Adrenal gland (tissue), 5 donors: ENCODE measurements around the gene WBP2.

Experiments
- POLR2A ChIP-seq, 2 donors: fragments of 450-650 bp; IDR thresholded peaks; one replicate each; pipeline ENCODE4 v1.6.1; 2017; ENCODE audit warnings: antibody characterized with exemption in 2 of 2, mild to moderate bottlenecking in 2 of 2, moderate library complexity in 1 of 2
- TF ChIP-seq, protein P1 (sequence below), 6 experiments: fragments of 450-650 bp in 4 of 6; fragments of 200-600 bp in 2 of 6; sonication (generic) in 1 of 6; IDR thresholded peaks; 1 replicate in 5 of 6; 2 replicates in 1 of 6; pipeline versions ENCODE4 v1.5.1 to v1.8.0; 2016 to 2021; ENCODE audit warnings: antibody characterized with exemption in 6 of 6, mild to moderate bottlenecking in 2 of 6, moderate library complexity in 1 of 6
- donor health status: DM: no; HTN: no; CAD: no.

GRCh38 chr17:75830164-75831031 is 24.7 kb downstream of the WBP2 start:
- TF ChIP-seq, protein P1, sequence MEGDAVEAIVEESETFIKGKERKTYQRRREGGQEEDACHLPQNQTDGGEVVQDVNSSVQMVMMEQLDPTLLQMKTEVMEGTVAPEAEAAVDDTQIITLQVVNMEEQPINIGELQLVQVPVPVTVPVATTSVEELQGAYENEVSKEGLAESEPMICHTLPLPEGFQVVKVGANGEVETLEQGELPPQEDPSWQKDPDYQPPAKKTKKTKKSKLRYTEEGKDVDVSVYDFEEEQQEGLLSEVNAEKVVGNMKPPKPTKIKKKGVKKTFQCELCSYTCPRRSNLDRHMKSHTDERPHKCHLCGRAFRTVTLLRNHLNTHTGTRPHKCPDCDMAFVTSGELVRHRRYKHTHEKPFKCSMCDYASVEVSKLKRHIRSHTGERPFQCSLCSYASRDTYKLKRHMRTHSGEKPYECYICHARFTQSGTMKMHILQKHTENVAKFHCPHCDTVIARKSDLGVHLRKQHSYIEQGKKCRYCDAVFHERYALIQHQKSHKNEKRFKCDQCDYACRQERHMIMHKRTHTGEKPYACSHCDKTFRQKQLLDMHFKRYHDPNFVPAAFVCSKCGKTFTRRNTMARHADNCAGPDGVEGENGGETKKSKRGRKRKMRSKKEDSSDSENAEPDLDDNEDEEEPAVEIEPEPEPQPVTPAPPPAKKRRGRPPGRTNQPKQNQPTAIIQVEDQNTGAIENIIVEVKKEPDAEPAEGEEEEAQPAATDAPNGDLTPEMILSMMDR (IDR thresholded peaks at IDR 0.05), result peak; percentile 22 to 56 (median 44)
- TF ChIP-seq POLR2A (IDR thresholded peaks at IDR 0.05), result no peak
